GM12801 (cell line): ENCODE data around the gene BOC.

Source experiments
- CTCF ChIP-seq: IDR thresholded peaks from one replicate; pipeline ENCODE4 v1.5.1; 2011; ENCODE audit warnings: control low read depth; ENCODE audit not compliant: insufficient read length; ENCODE audit errors: extremely low read depth

BOC gene

GRCh38 chr3:113211330-113212149 lies at the start of gene BOC:
TSS of gene BOC (plus strand) at chr3:113211557. CDS start at chr3:113249803, 38,246 bp downstream.
- no peak for TF ChIP-seq CTCF

- no peak for TF ChIP-seq CTCF
Measured at GRCh38 chr3:113161661-113162060, 49.7 kb upstream of the BOC start.

GRCh38 chr3:113163152-113163551 lies 48.2 kb upstream of the BOC start:
- TF ChIP-seq CTCF = no peak

GRCh38 chr3:113165841-113166240 lies 45.5 kb upstream of the BOC start:
- TF ChIP-seq CTCF = no peak

GRCh38 chr3:113166357-113166718 lies 45.0 kb upstream of the BOC start:
- no peak for TF ChIP-seq CTCF

- no peak for TF ChIP-seq CTCF
Measured at GRCh38 chr3:113166719-113167492, 44.5 kb upstream of the BOC start.
